Measurements from ENCODE around the gene P3H2. TPM values are rescaled to one million over a fixed set of nuclear protein-coding genes. Genes with fewer than 3 reads are reported as not detected.

The P3H2 gene
- total RNA-seq, 1 donor from 2014 or later: not detected

- H3K4me1 Mint-ChIP-seq (ENCODE audit: low read depth): no peaks in the 10 kb centered on the region
- intact Hi-C loops (cut with micrococcal nuclease): no loop called here
- no peak overlapping the region for H3K4me3 Mint-ChIP-seq (ENCODE audit: low read depth)
- no peak for DNase-seq (ENCODE audit: low spot score)
- H3K27me3 Mint-ChIP-seq (ENCODE audit: low read depth): peaks cover 20% of the 10 kb centered on the region
- H3K9me3 Mint-ChIP-seq: no peaks in the 10 kb centered on the region
- H3K36me3 Mint-ChIP-seq (ENCODE audit: low read depth): no peaks in the 10 kb centered on the region
- no peak overlapping the region for H3K27ac Mint-ChIP-seq
These were observed 125.6 kb downstream of the P3H2 start for GRCh38 chr3:189995129-189995528.

- no peaks in the 10 kb centered on the region for H3K4me1 Mint-ChIP-seq (ENCODE audit: low read depth)
- H3K4me3 Mint-ChIP-seq (ENCODE audit: low read depth): no peak overlapping the region
- no peaks in the 10 kb centered on the region for H3K36me3 Mint-ChIP-seq (ENCODE audit: low read depth)
- H3K27me3 Mint-ChIP-seq (ENCODE audit: low read depth): peaks cover 17% of the 10 kb centered on the region
- no peak for DNase-seq (ENCODE audit: low spot score)
- H3K27ac Mint-ChIP-seq: no peak overlapping the region
- H3K9me3 Mint-ChIP-seq: no peaks in the 10 kb centered on the region
- intact Hi-C loops (cut with micrococcal nuclease): no loop called here
These were observed 129.9 kb downstream of the P3H2 start for GRCh38 chr3:189990826-189991225.

GRCh38 chr3:189988854-189989253 lies 131.8 kb downstream of the P3H2 start:
- Mint-ChIP-seq H3K27me3 (ENCODE audit: low read depth) (peaks cover 16% of the 10 kb centered on the region), H3K4me3 (ENCODE audit: low read depth) (no peak overlapping the region), H3K36me3 (ENCODE audit: low read depth) (no peaks in the 10 kb centered on the region), H3K9me3 (no peaks in the 10 kb centered on the region), H3K27ac (no peak overlapping the region), H3K4me1 (ENCODE audit: low read depth) (no peaks in the 10 kb centered on the region)
- no peak for DNase-seq (ENCODE audit: low spot score)
- intact Hi-C loops (cut with micrococcal nuclease): no loop called here

- Mint-ChIP-seq H3K4me3 (ENCODE audit: low read depth) (no peak overlapping the region), H3K9me3 (no peaks in the 10 kb centered on the region), H3K36me3 (ENCODE audit: low read depth) (no peaks in the 10 kb centered on the region), H3K27ac (no peak overlapping the region), H3K4me1 (ENCODE audit: low read depth) (no peaks in the 10 kb centered on the region), H3K27me3 (ENCODE audit: low read depth) (peaks cover 16% of the 10 kb centered on the region)
- intact Hi-C loops (cut with micrococcal nuclease): no loop called here
- no peak for DNase-seq (ENCODE audit: low spot score)
These were observed 132.4 kb downstream of the P3H2 start for GRCh38 chr3:189988322-189988721.

GRCh38 chr3:189985948-189986347 lies 134.7 kb downstream of the P3H2 start:
- Mint-ChIP-seq H3K4me1 (ENCODE audit: low read depth) (no peaks in the 10 kb centered on the region), H3K36me3 (ENCODE audit: low read depth) (no peaks in the 10 kb centered on the region), H3K4me3 (ENCODE audit: low read depth) (no peak overlapping the region), H3K27me3 (ENCODE audit: low read depth) (peaks cover 22% of the 10 kb centered on the region), H3K9me3 (no peaks in the 10 kb centered on the region), H3K27ac (no peak overlapping the region)
- intact Hi-C loops (cut with micrococcal nuclease): no loop called here
- DNase-seq (ENCODE audit: low spot score): no peak

- Mint-ChIP-seq H3K4me3 (ENCODE audit: low read depth) (no peak overlapping the region), H3K27ac (no peak overlapping the region), H3K4me1 (ENCODE audit: low read depth) (no peaks in the 10 kb centered on the region), H3K27me3 (ENCODE audit: low read depth) (peaks cover 17% of the 10 kb centered on the region), H3K9me3 (no peaks in the 10 kb centered on the region), H3K36me3 (ENCODE audit: low read depth) (no peaks in the 10 kb centered on the region)
- intact Hi-C loops (cut with micrococcal nuclease): no loop called here
- no peak for DNase-seq (ENCODE audit: low spot score)
These were observed 137.1 kb downstream of the P3H2 start for GRCh38 chr3:189983612-189984011.

GRCh38 chr3:189982321-189982945 lies 138.3 kb downstream of the P3H2 start:
- no peaks in the 10 kb centered on the region for H3K36me3 Mint-ChIP-seq (ENCODE audit: low read depth)
- no peaks in the 10 kb centered on the region for H3K4me1 Mint-ChIP-seq (ENCODE audit: low read depth)
- intact Hi-C loops (cut with micrococcal nuclease): no loop called here
- H3K27me3 Mint-ChIP-seq (ENCODE audit: low read depth): peaks cover 21% of the 10 kb centered on the region
- no peak for DNase-seq (ENCODE audit: low spot score)
- H3K9me3 Mint-ChIP-seq: no peaks in the 10 kb centered on the region
- H3K4me3 Mint-ChIP-seq (ENCODE audit: low read depth): no peak overlapping the region
- no peak overlapping the region for H3K27ac Mint-ChIP-seq

GRCh38 chr3:189981668-189982067 lies 139.0 kb downstream of the P3H2 start:
- no peaks in the 10 kb centered on the region for H3K4me1 Mint-ChIP-seq (ENCODE audit: low read depth)
- no peaks in the 10 kb centered on the region for H3K9me3 Mint-ChIP-seq
- H3K36me3 Mint-ChIP-seq (ENCODE audit: low read depth): no peaks in the 10 kb centered on the region
- H3K27me3 Mint-ChIP-seq (ENCODE audit: low read depth): peaks cover 22% of the 10 kb centered on the region
- no peak overlapping the region for H3K4me3 Mint-ChIP-seq (ENCODE audit: low read depth)
- DNase-seq (ENCODE audit: low spot score): no peak
- intact Hi-C loops (cut with micrococcal nuclease): no loop called here
- no peak overlapping the region for H3K27ac Mint-ChIP-seq

GRCh38 chr3:189978753-189979152 lies 141.9 kb downstream of the P3H2 start:
- intact Hi-C loops (cut with micrococcal nuclease): no loop called here
- Mint-ChIP-seq H3K4me3 (ENCODE audit: low read depth) (no peak overlapping the region), H3K36me3 (ENCODE audit: low read depth) (no peaks in the 10 kb centered on the region)

GRCh38 chr3:189977174-189977573 lies 143.5 kb downstream of the P3H2 start:
- no peaks in the 10 kb centered on the region for H3K9me3 Mint-ChIP-seq
- peaks cover 23% of the 10 kb centered on the region for H3K27me3 Mint-ChIP-seq (ENCODE audit: low read depth)
- no peak for DNase-seq (ENCODE audit: low spot score)
- no peaks in the 10 kb centered on the region for H3K4me1 Mint-ChIP-seq (ENCODE audit: low read depth)
- no peak overlapping the region for H3K27ac Mint-ChIP-seq
- H3K4me3 Mint-ChIP-seq (ENCODE audit: low read depth): no peak overlapping the region
- H3K36me3 Mint-ChIP-seq (ENCODE audit: low read depth): no peaks in the 10 kb centered on the region
- intact Hi-C loops (cut with micrococcal nuclease): no loop called here

More at GRCh38 chr3:189978753-189979152, 141.9 kb downstream of the P3H2 start:
- no peaks in the 10 kb centered on the region for H3K4me1 Mint-ChIP-seq (ENCODE audit: low read depth)
- no peak for DNase-seq (ENCODE audit: low spot score)
- no peaks in the 10 kb centered on the region for H3K9me3 Mint-ChIP-seq
- H3K27ac Mint-ChIP-seq: no peak overlapping the region
- H3K27me3 Mint-ChIP-seq (ENCODE audit: low read depth): peaks cover 28% of the 10 kb centered on the region

GRCh38 chr3:189975391-189975990 lies 145.2 kb downstream of the P3H2 start:
- Mint-ChIP-seq H3K4me3 (ENCODE audit: low read depth) (no peak overlapping the region), H3K27me3 (ENCODE audit: low read depth) (peaks cover 27% of the 10 kb centered on the region), H3K9me3 (no peaks in the 10 kb centered on the region), H3K4me1 (ENCODE audit: low read depth) (no peaks in the 10 kb centered on the region), H3K36me3 (ENCODE audit: low read depth) (no peaks in the 10 kb centered on the region), H3K27ac (no peak overlapping the region)
- intact Hi-C loops (cut with micrococcal nuclease): no loop called here
- DNase-seq (ENCODE audit: low spot score): no peak

- H3K36me3 Mint-ChIP-seq (ENCODE audit: low read depth): no peaks in the 10 kb centered on the region
- no peak overlapping the region for H3K4me3 Mint-ChIP-seq (ENCODE audit: low read depth)
- no peaks in the 10 kb centered on the region for H3K4me1 Mint-ChIP-seq (ENCODE audit: low read depth)
- no peaks in the 10 kb centered on the region for H3K9me3 Mint-ChIP-seq
- no peak for DNase-seq (ENCODE audit: low spot score)
- H3K27ac Mint-ChIP-seq: no peak overlapping the region
- intact Hi-C loops (cut with micrococcal nuclease): no loop called here
- peaks cover 27% of the 10 kb centered on the region for H3K27me3 Mint-ChIP-seq (ENCODE audit: low read depth)
These were observed 146.3 kb downstream of the P3H2 start for GRCh38 chr3:189974359-189974758.

- Mint-ChIP-seq H3K27me3 (ENCODE audit: low read depth) (peaks cover 19% of the 10 kb centered on the region), H3K27ac (no peak overlapping the region), H3K4me1 (ENCODE audit: low read depth) (peaks cover 6% of the 10 kb centered on the region), H3K4me3 (ENCODE audit: low read depth) (no peak overlapping the region), H3K36me3 (ENCODE audit: low read depth) (no peaks in the 10 kb centered on the region), H3K9me3 (no peaks in the 10 kb centered on the region)
- no peak for DNase-seq (ENCODE audit: low spot score)
- intact Hi-C loops (cut with micrococcal nuclease): loop anchor here (1.0 to 5.0 kb wide), 4 partner anchors 235 to 729 kb away; partner anchors contain the start of gene CLDN1
These were observed 153.3 kb downstream of the P3H2 start for GRCh38 chr3:189967254-189967865.

Measured in activated T-helper 2 cell treated with anti-CD3 and anti-CD28 coated beads, Interferon-gamma antibody, Interleukin-2, Interleukin-4, amounts not matched to agents 10 μg/mL and 5 μg/mL and 100 μg/mL, durations not matched to agents 14 hours and 24 hours and 36 hours (primary cell).